RWPE1 (cell line): Measurements from ENCODE around the gene RHBDD2.
"Not testable (repeated sequence)": the region's sequence is repeated elsewhere in the genome, so short reads cannot be mapped to it uniquely, and the experiment has no call there.

Source experiments
- CTCF ChIA-PET: fragments of 350-600 bp; sonication (Branson Sonifier 250); formaldehyde crosslinking; extraction: SDS; loops from one replicate; lab custom pipeline; 2021; lab: Yijun Ruan, JAX
- POLR2A ChIA-PET: fragments of 400-600 bp; formaldehyde crosslinking; extraction: SDS; loops from one replicate; lab custom pipeline; 2020; ENCODE audit warnings: antibody characterized with exemption; ENCODE audit not compliant: low non-redundant PET; lab: Yijun Ruan, JAX
- DNase-seq: peaks from one replicate; pipeline ENCODE4 v3.0.0; 2012; ENCODE audit warnings: low spot score
- H3K27ac ChIP-seq: fragments of 450-650 bp; 2 replicates; pipeline ENCODE4 v1.5.1; 2017
- TF ChIP-seq, protein P1 (sequence below): fragments of 450-650 bp; conservative IDR thresholded peaks from 2 replicates; pipeline ENCODE4 v1.5.1; 2017; ENCODE audit warnings: low read depth, mild to moderate bottlenecking

RHBDD2 gene

GRCh38 chr7:75850235-75850634 is 28.6 kb upstream of the RHBDD2 start:
- CTCF ChIA-PET = interaction anchor here (1.1 kb wide), 1 partner anchor 18 kb away, joined by 3 read pairs; no protein-coding TSS in a partner anchor
- POLR2A ChIA-PET = no interaction called here
- TF ChIP-seq, protein P1, sequence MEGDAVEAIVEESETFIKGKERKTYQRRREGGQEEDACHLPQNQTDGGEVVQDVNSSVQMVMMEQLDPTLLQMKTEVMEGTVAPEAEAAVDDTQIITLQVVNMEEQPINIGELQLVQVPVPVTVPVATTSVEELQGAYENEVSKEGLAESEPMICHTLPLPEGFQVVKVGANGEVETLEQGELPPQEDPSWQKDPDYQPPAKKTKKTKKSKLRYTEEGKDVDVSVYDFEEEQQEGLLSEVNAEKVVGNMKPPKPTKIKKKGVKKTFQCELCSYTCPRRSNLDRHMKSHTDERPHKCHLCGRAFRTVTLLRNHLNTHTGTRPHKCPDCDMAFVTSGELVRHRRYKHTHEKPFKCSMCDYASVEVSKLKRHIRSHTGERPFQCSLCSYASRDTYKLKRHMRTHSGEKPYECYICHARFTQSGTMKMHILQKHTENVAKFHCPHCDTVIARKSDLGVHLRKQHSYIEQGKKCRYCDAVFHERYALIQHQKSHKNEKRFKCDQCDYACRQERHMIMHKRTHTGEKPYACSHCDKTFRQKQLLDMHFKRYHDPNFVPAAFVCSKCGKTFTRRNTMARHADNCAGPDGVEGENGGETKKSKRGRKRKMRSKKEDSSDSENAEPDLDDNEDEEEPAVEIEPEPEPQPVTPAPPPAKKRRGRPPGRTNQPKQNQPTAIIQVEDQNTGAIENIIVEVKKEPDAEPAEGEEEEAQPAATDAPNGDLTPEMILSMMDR = no peak

DNA sequence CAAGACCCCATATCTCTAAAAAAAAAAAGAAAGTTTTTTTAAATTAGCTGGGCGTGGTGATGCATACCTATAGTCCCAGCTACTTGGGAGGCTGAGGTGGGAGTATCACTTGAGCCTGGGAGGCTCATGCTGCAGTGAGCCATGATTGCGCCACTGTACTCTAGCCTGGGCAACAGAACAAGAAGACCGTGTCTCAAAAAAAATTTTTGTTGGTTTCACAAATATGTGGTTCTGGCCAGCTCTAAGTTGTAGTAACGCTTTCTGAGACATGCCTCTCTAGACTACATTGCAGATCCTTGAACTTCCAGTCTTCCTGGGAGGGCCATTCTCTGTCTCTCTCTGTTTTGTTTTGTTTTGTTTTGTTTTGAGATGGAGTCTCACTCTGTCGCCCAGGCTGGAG is 24.6 kb upstream of the RHBDD2 start:
- DNase-seq = no peak
- TF ChIP-seq, protein P1 = no peak
- CTCF ChIA-PET = no interaction called here
- H3K27ac ChIP-seq = no peak overlapping the region
- POLR2A ChIA-PET = no interaction called here

More at GRCh38 chr7:75850235-75850634, 28.6 kb upstream of the RHBDD2 start:
- H3K27ac ChIP-seq = no peak overlapping the region
- no peak for DNase-seq

DNA sequence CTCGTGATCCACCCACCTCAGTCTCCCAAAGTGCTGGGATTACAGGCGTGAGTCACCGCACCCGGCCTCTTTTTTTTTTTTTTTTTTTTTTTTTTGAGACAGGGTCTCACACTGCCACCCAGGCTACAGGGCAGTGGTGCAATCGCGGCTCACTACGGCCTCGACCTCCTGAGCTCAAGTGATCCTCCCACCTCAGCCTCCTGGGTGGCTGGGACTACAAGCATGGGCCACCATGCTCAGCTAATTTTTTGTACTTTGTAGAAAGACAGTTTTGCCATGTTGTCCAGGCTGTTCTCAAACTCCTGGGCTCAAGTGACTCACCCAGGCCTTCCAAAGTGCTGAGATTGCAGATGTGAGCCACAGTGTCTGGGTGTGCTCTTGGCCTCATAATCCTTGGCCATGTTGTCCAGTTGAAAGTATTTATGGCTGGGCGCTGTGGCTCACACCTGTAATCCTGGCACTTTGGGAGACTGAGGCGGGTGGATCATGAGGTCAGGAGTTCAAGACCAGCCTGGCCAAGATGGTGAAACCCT is 24.0 kb upstream of the RHBDD2 start:
- CTCF ChIA-PET, H3K27ac ChIP-seq, POLR2A ChIA-PET, DNase-seq: not testable (repeated sequence)

DNA sequence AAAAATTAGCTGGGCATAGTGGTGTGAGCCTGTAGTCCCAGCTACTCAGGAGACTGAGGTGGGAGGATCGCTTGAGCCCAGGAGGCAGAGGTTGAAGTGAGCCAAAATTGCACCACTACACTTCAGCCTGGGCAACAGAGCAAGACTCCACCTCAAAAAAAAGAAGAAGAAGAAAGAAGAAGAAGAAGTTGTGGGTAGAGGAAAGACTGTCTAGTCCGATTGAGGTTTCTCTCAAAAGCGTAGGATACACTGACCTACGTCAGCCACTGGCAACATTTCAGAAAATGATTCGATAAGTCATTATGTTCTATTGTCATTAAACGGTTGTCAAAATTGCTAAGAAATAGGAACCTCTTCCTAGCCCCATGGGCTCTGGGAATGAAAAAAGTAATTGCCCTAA is 22.3 kb upstream of the RHBDD2 start:
- POLR2A ChIA-PET = no interaction called here
- no peak for DNase-seq
- TF ChIP-seq, protein P1 = no peak
- CTCF ChIA-PET = interaction anchor here (0.6 kb wide), 2 partner anchors 17 to 42 kb away, joined by 3 to 5 read pairs; no protein-coding TSS in a partner anchor
- H3K27ac ChIP-seq = no peak overlapping the region

DNA sequence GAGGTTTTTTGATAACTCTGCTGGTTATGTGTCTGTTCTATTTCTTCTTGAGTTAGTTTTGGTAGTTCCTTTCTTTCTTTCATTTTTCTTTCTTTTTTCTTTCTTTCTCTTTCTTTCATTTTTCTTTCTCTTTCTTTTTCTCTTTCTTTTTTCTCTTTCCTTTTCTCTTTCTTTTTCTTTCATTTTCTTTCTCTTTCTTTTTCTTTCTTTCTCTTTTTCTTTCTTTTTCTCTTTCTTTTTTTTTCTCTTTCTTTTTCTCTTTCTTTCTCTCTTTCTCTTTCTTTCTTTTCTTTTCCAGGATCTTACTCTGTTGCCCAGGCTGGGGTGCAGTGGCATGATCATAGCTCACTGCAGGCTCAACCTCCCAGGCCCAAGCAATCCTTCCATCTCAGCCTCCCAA is 20.4 kb upstream of the RHBDD2 start:
- CTCF ChIA-PET = interaction anchor here (0.7 kb wide), 1 partner anchor 7 kb away, joined by 3 read pairs; no protein-coding TSS in a partner anchor
- TF ChIP-seq, protein P1 = no peak
- no peak for DNase-seq
- H3K27ac ChIP-seq = no peak overlapping the region
- POLR2A ChIA-PET = no interaction called here

DNA sequence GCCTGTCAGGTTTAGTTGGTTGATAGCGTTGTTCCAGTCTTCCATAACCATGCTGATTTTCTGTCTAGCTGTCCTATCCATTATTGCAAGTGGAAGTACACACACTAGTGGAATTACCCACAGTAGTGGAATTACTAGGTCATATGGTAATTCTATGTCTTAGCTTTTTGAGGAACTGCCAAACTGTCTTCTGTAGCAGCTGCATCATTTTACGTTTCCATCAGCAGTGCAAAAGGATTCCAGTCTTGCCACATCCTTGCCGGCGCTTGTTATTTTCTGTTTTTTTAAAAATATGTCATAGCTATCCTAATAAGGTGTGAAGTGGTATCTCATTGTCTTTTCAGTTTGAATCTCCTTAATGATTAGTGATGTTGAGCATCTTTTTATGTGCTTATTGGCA is 17.2 kb upstream of the RHBDD2 start:
- DNase-seq = no peak
- H3K27ac ChIP-seq = no peak overlapping the region
- TF ChIP-seq, protein P1 = no peak
- ChIA-PET POLR2A (no interaction called here), CTCF (no interaction called here)

- H3K27ac ChIP-seq, POLR2A ChIA-PET: not testable (repeated sequence)
Observed at GRCh38 chr7:75864251-75864650, 14.6 kb upstream of the RHBDD2 start.

More at GRCh38 chr7:75864251-75864650, 14.6 kb upstream of the RHBDD2 start:
- DNase-seq, CTCF ChIA-PET: not testable (repeated sequence)
